HG03280 (cell line): Measurements from ENCODE around the gene LRP1-AS.
A peak's percentile ranks its signal among the peaks of the same experiment; 100 is the strongest.

Source experiments
- ATAC-seq: cut with Tn5 transposase; IDR thresholded peaks from one replicate; pipeline ENCODE4 v1.9.1; 2021; ENCODE audit warnings: mild to moderate bottlenecking, moderate library complexity; ENCODE audit not compliant: unreplicated experiment

LRP1-AS gene

GRCh38 chr12:57146961-57147944 is at the start of gene LRP1-AS:
TSS of gene LRP1-AS (minus strand) at chr12:57147619.
- no peak for ATAC-seq

GRCh38 chr12:57196956-57197355 is 49.5 kb upstream of the LRP1-AS start:
- no peak for ATAC-seq

GRCh38 chr12:57196439-57196838 is 49.0 kb upstream of the LRP1-AS start:
- no peak for ATAC-seq

GRCh38 chr12:57195611-57196371 is 48.4 kb upstream of the LRP1-AS start:
- no peak for ATAC-seq

GRCh38 chr12:57195186-57195585 is 47.8 kb upstream of the LRP1-AS start:
- no peak for ATAC-seq

GRCh38 chr12:57194253-57194652 is 46.8 kb upstream of the LRP1-AS start:
- no peak for ATAC-seq

- ATAC-seq = no peak
These were observed 46.4 kb upstream of the LRP1-AS start for GRCh38 chr12:57193706-57194245.

- ATAC-seq = no peak
These were observed 45.5 kb upstream of the LRP1-AS start for GRCh38 chr12:57192920-57193319.

- no peak for ATAC-seq
These were observed 44.0 kb upstream of the LRP1-AS start for GRCh38 chr12:57191410-57191809.

GRCh38 chr12:57190821-57191220 is 43.4 kb upstream of the LRP1-AS start:
- ATAC-seq = no peak

- ATAC-seq = no peak
These were observed 42.6 kb upstream of the LRP1-AS start for GRCh38 chr12:57190037-57190436.

GRCh38 chr12:57188090-57188425 is 40.6 kb upstream of the LRP1-AS start:
- no peak for ATAC-seq

GRCh38 chr12:57187222-57188089 is 40.0 kb upstream of the LRP1-AS start:
- ATAC-seq = no peak

GRCh38 chr12:57185906-57186508 is 38.6 kb upstream of the LRP1-AS start:
- ATAC-seq = no peak

GRCh38 chr12:57185403-57185802 is 38.0 kb upstream of the LRP1-AS start:
- ATAC-seq = no peak

GRCh38 chr12:57183939-57184725 is 36.7 kb upstream of the LRP1-AS start:
- no peak for ATAC-seq

- peak; percentile 78 for ATAC-seq
These were observed 35.6 kb upstream of the LRP1-AS start for GRCh38 chr12:57182918-57183575.

GRCh38 chr12:57181561-57182155 is 34.2 kb upstream of the LRP1-AS start:
- no peak for ATAC-seq

GRCh38 chr12:57181072-57181471 is 33.7 kb upstream of the LRP1-AS start:
- no peak for ATAC-seq
